ENCODE measurements around the gene WDR72.

WDR72 gene

DNA sequence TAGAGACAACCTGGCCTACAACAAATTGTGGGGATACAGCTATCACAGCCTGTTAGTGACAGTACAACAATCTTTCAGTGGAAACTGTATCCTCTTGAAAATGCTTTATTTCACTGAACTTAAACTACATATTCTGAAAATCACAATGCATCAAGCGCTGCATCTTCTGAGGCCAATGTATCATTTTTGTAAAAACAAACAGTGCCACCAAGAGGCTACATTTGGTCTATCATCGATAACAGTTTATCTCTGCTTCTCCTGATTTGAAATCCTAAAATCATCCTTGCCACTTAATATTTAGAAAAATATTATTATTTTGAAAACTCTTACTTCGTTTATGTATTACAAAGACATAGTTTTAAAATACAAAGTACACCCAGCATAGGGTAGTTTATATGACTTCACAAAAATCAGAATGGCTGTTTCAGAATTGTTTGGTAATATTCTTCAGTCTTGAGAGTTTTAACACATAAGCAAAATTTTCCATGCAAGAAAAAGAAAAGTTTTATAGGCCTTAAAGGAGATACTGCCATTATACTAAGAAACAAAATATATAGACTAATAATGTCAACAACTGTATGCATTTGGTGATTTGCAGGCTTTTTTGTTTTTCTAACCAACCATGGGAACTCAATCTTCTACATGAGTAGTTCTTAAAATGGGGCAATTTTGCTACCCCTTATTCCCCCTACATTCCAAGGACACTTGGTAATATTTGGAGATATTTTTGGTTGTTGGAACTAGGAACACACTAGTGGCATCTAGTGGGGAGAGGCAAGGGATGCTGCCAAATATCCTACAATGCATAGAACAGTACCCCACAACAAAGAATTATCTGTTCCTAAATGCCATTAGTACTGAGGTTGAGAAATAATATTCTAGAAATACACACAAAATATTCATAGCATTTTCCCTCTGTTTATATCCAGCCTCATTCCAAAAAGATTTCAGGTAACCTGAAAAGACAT, 42.3 kb downstream of the WDR72 start:
- peak; percentile 65; the same call in 2 of the 3 replicates for ATAC-seq
- no peak for TF ChIP-seq TOX (CRISPR knock-in tag; IDR thresholded peaks at IDR 0.05; ENCODE audit: borderline replicate concordance)
- TF ChIP-seq ZFP30 (CRISPR knock-in tag; IDR thresholded peaks at IDR 0.05), result no peak
- no peak for TF ChIP-seq BACH2 (CRISPR knock-in tag; IDR thresholded peaks at IDR 0.05; ENCODE audit: borderline replicate concordance)
- no peak for TF ChIP-seq GLIS3 (CRISPR knock-in tag; IDR thresholded peaks at IDR 0.05)
- TF ChIP-seq ISL1 (CRISPR knock-in tag; IDR thresholded peaks at IDR 0.05), result no peak

DNA sequence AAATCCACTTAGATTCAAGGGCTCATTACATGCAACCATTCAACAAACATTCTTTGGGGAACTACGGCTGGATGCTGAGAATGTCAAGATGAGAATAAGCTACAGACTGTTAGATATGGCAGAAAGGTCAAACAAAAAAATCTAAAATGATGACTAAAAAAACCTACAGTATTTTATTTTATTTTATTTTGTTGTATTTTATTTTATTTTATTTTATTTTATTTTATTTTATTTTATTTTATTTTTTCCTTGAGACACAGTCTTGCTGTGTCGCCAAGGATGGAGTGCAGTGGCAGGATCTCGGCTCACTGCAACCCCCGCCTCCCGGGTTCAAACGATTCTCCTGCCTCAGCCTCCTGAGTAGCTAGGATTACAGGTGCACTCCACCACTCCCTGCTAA, 46.2 kb downstream of the WDR72 start:
- no peak for ATAC-seq
- TF ChIP-seq ZNF565 (CRISPR knock-in tag; conservative IDR thresholded peaks at IDR 0.05; ENCODE audit: low read depth) (no peak), ZNF70 (CRISPR knock-in tag; IDR thresholded peaks at IDR 0.05) (no peak), SNAI2 (CRISPR knock-in tag; IDR thresholded peaks at IDR 0.05) (no peak), ESRRG (CRISPR knock-in tag; IDR thresholded peaks at IDR 0.05) (no peak), TOX (CRISPR knock-in tag; IDR thresholded peaks at IDR 0.05; ENCODE audit: borderline replicate concordance) (no peak), RARB (CRISPR knock-in tag; IDR thresholded peaks at IDR 0.05) (no peak), PPARA (CRISPR knock-in tag; IDR thresholded peaks at IDR 0.05; ENCODE audit: borderline replicate concordance) (no peak)
- TF ChIP-seq, protein P1, sequence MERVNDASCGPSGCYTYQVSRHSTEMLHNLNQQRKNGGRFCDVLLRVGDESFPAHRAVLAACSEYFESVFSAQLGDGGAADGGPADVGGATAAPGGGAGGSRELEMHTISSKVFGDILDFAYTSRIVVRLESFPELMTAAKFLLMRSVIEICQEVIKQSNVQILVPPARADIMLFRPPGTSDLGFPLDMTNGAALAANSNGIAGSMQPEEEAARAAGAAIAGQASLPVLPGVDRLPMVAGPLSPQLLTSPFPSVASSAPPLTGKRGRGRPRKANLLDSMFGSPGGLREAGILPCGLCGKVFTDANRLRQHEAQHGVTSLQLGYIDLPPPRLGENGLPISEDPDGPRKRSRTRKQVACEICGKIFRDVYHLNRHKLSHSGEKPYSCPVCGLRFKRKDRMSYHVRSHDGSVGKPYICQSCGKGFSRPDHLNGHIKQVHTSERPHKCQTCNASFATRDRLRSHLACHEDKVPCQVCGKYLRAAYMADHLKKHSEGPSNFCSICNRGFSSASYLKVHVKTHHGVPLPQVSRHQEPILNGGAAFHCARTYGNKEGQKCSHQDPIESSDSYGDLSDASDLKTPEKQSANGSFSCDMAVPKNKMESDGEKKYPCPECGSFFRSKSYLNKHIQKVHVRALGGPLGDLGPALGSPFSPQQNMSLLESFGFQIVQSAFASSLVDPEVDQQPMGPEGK (CRISPR knock-in tag; IDR thresholded peaks at IDR 0.05; ENCODE audit: borderline replicate concordance), result no peak
- TF ChIP-seq, protein P2, sequence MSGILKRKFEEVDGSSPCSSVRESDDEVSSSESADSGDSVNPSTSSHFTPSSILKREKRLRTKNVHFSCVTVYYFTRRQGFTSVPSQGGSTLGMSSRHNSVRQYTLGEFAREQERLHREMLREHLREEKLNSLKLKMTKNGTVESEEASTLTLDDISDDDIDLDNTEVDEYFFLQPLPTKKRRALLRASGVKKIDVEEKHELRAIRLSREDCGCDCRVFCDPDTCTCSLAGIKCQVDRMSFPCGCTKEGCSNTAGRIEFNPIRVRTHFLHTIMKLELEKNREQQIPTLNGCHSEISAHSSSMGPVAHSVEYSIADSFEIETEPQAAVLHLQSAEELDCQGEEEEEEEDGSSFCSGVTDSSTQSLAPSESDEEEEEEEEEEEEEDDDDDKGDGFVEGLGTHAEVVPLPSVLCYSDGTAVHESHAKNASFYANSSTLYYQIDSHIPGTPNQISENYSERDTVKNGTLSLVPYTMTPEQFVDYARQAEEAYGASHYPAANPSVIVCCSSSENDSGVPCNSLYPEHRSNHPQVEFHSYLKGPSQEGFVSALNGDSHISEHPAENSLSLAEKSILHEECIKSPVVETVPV (CRISPR knock-in tag; IDR thresholded peaks at IDR 0.05), result no peak

DNA sequence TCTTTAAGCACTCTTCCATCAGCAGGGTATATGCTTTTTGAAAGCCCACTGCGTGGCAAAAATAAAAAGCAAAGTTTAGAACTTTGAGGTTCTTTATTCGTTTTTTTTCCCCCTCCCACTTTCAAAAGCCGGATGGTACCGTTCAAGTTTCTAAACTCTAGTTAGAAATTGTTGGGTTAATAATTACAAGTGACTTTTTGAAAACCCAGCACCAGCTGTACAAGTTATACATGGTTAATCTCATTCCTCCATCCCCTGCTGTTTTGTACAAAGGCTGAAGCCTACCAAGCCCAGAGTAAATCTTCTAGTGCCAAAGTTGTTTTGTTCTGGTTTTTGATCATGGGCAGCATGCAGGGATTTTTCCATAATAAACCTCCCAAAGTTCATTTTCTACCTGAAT, 48.6 kb downstream of the WDR72 start:
- no peak for ATAC-seq

DNA sequence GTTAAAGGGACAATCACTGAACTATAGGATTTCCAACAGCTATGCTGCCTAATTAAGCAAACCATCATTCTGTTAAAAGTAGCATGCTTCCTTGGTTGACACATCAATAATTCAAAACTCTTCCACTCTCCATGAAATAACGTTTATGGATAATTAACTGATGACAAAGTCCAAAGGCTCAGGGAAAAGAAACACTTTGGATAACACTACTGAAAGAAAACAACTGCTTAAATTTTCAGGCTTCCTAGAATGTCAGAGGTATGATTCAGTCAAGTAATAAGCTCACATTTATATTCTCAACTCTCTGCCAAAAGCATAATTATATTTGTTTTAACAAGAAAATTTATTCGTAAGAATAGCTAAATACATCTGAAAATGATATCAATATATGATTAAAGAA, 49.6 kb downstream of the WDR72 start:
- ATAC-seq, result no peak
- TF ChIP-seq RARB (CRISPR knock-in tag; IDR thresholded peaks at IDR 0.05) (no peak), ZNF565 (CRISPR knock-in tag; conservative IDR thresholded peaks at IDR 0.05; ENCODE audit: low read depth) (no peak), ESRRG (CRISPR knock-in tag; IDR thresholded peaks at IDR 0.05) (no peak), TCF4 (CRISPR knock-in tag; IDR thresholded peaks at IDR 0.05; ENCODE audit: borderline replicate concordance) (no peak), ZNF8 (CRISPR knock-in tag; IDR thresholded peaks at IDR 0.05) (no peak), PPARA (CRISPR knock-in tag; IDR thresholded peaks at IDR 0.05; ENCODE audit: borderline replicate concordance) (no peak)
- TF ChIP-seq, protein P1 (CRISPR knock-in tag; IDR thresholded peaks at IDR 0.05; ENCODE audit: borderline replicate concordance), result no peak
- TF ChIP-seq, protein P3, sequence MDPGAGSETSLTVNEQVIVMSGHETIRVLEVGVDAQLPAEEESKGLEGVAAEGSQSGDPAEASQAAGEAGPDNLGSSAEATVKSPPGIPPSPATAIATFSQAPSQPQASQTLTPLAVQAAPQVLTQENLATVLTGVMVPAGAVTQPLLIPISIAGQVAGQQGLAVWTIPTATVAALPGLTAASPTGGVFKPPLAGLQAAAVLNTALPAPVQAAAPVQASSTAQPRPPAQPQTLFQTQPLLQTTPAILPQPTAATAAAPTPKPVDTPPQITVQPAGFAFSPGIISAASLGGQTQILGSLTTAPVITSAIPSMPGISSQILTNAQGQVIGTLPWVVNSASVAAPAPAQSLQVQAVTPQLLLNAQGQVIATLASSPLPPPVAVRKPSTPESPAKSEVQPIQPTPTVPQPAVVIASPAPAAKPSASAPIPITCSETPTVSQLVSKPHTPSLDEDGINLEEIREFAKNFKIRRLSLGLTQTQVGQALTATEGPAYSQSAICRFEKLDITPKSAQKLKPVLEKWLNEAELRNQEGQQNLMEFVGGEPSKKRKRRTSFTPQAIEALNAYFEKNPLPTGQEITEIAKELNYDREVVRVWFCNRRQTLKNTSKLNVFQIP (CRISPR knock-in tag; IDR thresholded peaks at IDR 0.05; ENCODE audit: borderline replicate concordance, low read depth), result no peak
- TF ChIP-seq, protein P2 (CRISPR knock-in tag; IDR thresholded peaks at IDR 0.05), result no peak

More for the DNA sequence above, 48.6 kb downstream of the WDR72 start:
- TF ChIP-seq SNAI2 (CRISPR knock-in tag; IDR thresholded peaks at IDR 0.05) (no peak), RARB (CRISPR knock-in tag; IDR thresholded peaks at IDR 0.05) (no peak), TCF4 (CRISPR knock-in tag; IDR thresholded peaks at IDR 0.05; ENCODE audit: borderline replicate concordance) (no peak), ARNTL (CRISPR knock-in tag; IDR thresholded peaks at IDR 0.05; ENCODE audit: borderline replicate concordance, low read depth) (no peak), ZNF565 (CRISPR knock-in tag; conservative IDR thresholded peaks at IDR 0.05; ENCODE audit: low read depth) (no peak), ESRRG (CRISPR knock-in tag; IDR thresholded peaks at IDR 0.05) (no peak)
- TF ChIP-seq, protein P4, sequence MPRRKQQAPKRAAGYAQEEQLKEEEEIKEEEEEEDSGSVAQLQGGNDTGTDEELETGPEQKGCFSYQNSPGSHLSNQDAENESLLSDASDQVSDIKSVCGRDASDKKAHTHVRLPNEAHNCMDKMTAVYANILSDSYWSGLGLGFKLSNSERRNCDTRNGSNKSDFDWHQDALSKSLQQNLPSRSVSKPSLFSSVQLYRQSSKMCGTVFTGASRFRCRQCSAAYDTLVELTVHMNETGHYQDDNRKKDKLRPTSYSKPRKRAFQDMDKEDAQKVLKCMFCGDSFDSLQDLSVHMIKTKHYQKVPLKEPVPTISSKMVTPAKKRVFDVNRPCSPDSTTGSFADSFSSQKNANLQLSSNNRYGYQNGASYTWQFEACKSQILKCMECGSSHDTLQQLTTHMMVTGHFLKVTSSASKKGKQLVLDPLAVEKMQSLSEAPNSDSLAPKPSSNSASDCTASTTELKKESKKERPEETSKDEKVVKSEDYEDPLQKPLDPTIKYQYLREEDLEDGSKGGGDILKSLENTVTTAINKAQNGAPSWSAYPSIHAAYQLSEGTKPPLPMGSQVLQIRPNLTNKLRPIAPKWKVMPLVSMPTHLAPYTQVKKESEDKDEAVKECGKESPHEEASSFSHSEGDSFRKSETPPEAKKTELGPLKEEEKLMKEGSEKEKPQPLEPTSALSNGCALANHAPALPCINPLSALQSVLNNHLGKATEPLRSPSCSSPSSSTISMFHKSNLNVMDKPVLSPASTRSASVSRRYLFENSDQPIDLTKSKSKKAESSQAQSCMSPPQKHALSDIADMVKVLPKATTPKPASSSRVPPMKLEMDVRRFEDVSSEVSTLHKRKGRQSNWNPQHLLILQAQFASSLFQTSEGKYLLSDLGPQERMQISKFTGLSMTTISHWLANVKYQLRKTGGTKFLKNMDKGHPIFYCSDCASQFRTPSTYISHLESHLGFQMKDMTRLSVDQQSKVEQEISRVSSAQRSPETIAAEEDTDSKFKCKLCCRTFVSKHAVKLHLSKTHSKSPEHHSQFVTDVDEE (CRISPR knock-in tag; IDR thresholded peaks at IDR 0.05), result no peak
- TF ChIP-seq, protein P2 (CRISPR knock-in tag; IDR thresholded peaks at IDR 0.05), result no peak

Data from SK-N-SH treated with all-trans-retinoic acid at 6 μM for 48 hours (cell line).